Measurements from ENCODE around the gene ALOXE3. TPM values are rescaled to one million over a fixed set of nuclear protein-coding genes. Genes with fewer than 3 reads are reported as not detected.

Gene ALOXE3
- polyA plus RNA-seq, 3 donors, result not detected

DNA sequence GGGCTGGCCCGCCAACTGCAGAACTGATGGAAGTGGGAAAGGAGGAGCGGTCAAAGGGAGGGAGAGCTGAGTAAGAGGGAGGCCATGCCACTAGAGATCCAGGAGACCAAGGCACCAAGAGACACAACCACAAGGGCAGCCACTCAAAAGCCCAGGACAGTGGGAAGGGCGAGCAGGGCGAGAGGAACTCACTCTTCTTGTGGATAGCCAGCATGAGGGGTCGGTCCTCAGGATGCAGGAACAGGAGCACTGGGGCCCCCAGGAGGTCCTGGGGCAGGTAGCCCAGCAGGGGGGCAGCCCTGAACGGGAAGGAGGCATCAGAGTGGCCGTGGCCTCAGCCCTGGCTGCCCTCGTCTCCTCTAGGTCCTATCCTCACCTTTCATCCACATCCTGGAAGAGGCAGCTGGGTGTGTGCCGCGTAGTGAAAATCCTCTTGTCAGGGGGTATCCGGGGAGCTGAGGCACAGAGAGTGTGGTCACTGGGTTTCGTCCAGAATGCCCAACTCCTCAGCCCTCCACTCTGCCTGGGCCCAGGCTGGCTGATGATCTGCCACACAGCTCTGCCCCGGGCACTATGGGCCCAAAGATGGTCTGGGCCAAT, 29.6 kb upstream of the ALOXE3 start:
- no peak for TF ChIP-seq CTCF (IDR thresholded peaks at IDR 0.05)
- Histone ChIP-seq H3K4me3 (replicated peaks in 1 of 3; ENCODE audit: low read depth in 2 of 3, low read length in 3 of 3) (no peak overlapping the region), H4K20me1 (ENCODE audit: insufficient read depth, low read length) (peaks cover 96% of the 10 kb centered on the region), H3K27me3 (ENCODE audit: control insufficient read depth in 2 of 2, insufficient read depth in 2 of 2, low read length in 2 of 2) (no peaks in the 10 kb centered on the region), H3K27ac (ENCODE audit: low read depth in 1 of 2, low read length in 2 of 2) (no peak overlapping the region), H3K4me2 (replicated peaks; ENCODE audit: extremely low read depth, low read length, poor library complexity, severe bottlenecking) (no peak overlapping the region), H3K9me3 (replicated peaks in 1 of 2; ENCODE audit: control insufficient read depth in 1 of 2, insufficient read depth in 1 of 2, low read length in 2 of 2) (no peaks in the 10 kb centered on the region), H3K79me2 (ENCODE audit: insufficient read depth, low read length) (peaks cover 19% of the 10 kb centered on the region), H2AFZ (ENCODE audit: insufficient read depth, low read depth, low read length, poor library complexity, severe bottlenecking) (no peak overlapping the region), H3K4me1 (ENCODE audit: control insufficient read depth in 1 of 2, insufficient read depth in 2 of 2, low read length in 2 of 2) (peaks cover 14 to 29% of the 10 kb centered on the region in 2 donors), H3K9ac (ENCODE audit: insufficient read depth, low read length, poor library complexity, severe bottlenecking) (no peak overlapping the region), H3K36me3 (replicated peaks in 1 of 2; ENCODE audit: control insufficient read depth in 1 of 2, insufficient read depth in 2 of 2, low read length in 2 of 2) (peaks cover 72 to 79% of the 10 kb centered on the region in 2 donors)
- no peak overlapping the region for H3K4me3 Mint-ChIP-seq
- H3K36me3 Mint-ChIP-seq, result peaks cover 67 to 79% of the 10 kb centered on the region in 2 donors
- H3K9me3 Mint-ChIP-seq, result no peaks in the 10 kb centered on the region
- intact Hi-C loops (cut with micrococcal nuclease), result loop anchor here in 1 of 2 donors (1.0 kb wide), 1 partner anchor 9 kb away; no protein-coding TSS in a partner anchor
- WGBS (ENCODE audit: insufficient coverage), result 95% methylated on average over 12 of the region's 13 CpGs
- H3K4me1 Mint-ChIP-seq, result peaks cover 20% of the 10 kb centered on the region
- H3K27ac Mint-ChIP-seq, result peak overlapping the region in 1 of 7 donors; percentile 35
- H3K27me3 Mint-ChIP-seq (ENCODE audit: low read depth in 3 of 3), result peaks cover 0 to 14% (median 0%) of the 10 kb centered on the region in 3 donors
- DNase-seq, result no peak

DNA sequence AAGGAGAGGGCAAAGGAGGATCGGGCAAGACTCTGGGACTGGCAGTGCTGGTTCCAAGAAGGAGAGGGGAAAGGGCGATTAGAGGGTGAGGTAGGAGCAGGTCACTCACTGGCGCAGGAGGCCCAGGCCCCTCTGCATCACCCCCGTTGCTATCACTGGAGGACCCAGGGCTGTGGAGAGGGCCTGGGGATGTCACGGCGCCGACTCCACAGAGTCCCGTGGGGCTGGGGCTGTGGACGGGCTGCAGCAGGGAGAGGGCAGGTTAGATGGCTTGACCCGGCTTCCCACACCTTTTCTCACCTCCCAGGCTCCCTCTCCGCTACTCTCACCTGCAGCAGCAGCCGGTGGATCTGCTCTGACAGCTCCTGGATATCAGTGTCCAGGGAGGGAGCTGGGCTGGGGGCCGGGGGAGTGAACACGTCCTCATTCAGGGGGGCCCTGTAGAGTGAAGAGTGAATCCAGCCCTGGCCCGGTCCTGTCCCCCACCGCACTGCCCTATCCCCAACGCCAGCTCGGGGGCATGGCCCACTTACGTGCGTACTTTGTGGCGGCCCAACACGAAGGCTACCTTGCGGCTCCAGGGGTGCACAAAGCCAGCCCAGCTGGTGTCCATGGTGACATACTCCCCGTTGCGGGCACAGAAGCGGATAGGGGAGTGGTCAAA, 29.0 kb upstream of the ALOXE3 start:
- Histone ChIP-seq H3K4me2 (replicated peaks; ENCODE audit: extremely low read depth, low read length, poor library complexity, severe bottlenecking) (no peak overlapping the region), H3K79me2 (ENCODE audit: insufficient read depth, low read length) (peaks cover 19% of the 10 kb centered on the region), H3K9ac (ENCODE audit: insufficient read depth, low read length, poor library complexity, severe bottlenecking) (no peak overlapping the region), H3K4me1 (ENCODE audit: control insufficient read depth in 1 of 2, insufficient read depth in 2 of 2, low read length in 2 of 2) (peaks cover 8 to 23% of the 10 kb centered on the region in 2 donors), H4K20me1 (ENCODE audit: insufficient read depth, low read length) (peaks cover 99% of the 10 kb centered on the region), H2AFZ (ENCODE audit: insufficient read depth, low read depth, low read length, poor library complexity, severe bottlenecking) (no peak overlapping the region), H3K36me3 (replicated peaks in 1 of 2; ENCODE audit: control insufficient read depth in 1 of 2, insufficient read depth in 2 of 2, low read length in 2 of 2) (peaks cover 78 to 85% of the 10 kb centered on the region in 2 donors), H3K27me3 (ENCODE audit: control insufficient read depth in 2 of 2, insufficient read depth in 2 of 2, low read length in 2 of 2) (no peaks in the 10 kb centered on the region), H3K4me3 (replicated peaks in 1 of 3; ENCODE audit: low read depth in 2 of 3, low read length in 3 of 3) (no peak overlapping the region), H3K27ac (ENCODE audit: low read depth in 1 of 2, low read length in 2 of 2) (no peak overlapping the region), H3K9me3 (replicated peaks in 1 of 2; ENCODE audit: control insufficient read depth in 1 of 2, insufficient read depth in 1 of 2, low read length in 2 of 2) (no peaks in the 10 kb centered on the region)
- TF ChIP-seq CTCF (IDR thresholded peaks at IDR 0.05), result no peak
- DNase-seq, result no peak
- 96% methylated on average over 19 of the region's 26 CpGs for WGBS (ENCODE audit: insufficient coverage)
- peaks cover 70 to 85% of the 10 kb centered on the region in 2 donors for H3K36me3 Mint-ChIP-seq
- peaks cover 14% of the 10 kb centered on the region for H3K4me1 Mint-ChIP-seq
- H3K4me3 Mint-ChIP-seq, result no peak overlapping the region
- H3K27ac Mint-ChIP-seq, result peak overlapping the region in 2 of 7 donors; percentile 11 to 43
- intact Hi-C loops (cut with micrococcal nuclease), result no loop called here
- H3K27me3 Mint-ChIP-seq (ENCODE audit: low read depth in 3 of 3), result peaks cover 0 to 14% (median 0%) of the 10 kb centered on the region in 3 donors
- H3K9me3 Mint-ChIP-seq, result no peaks in the 10 kb centered on the region
